K562 (cell line): Measurements from ENCODE around the gene SLC35G6. TPM values are rescaled to one million over a fixed set of nuclear protein-coding genes. Genes with fewer than 3 reads are reported as not detected.
A peak's percentile ranks its signal among the peaks of the same experiment; 100 is the strongest.

Source experiments
- BHLHE40 ChIP-seq: IDR thresholded peaks from 2 replicates; pipeline ENCODE4 v1.6.1; 2011; ENCODE audit warnings: low read length, improper control_type of control experiment
- HDAC6 ChIP-seq: IDR thresholded peaks from 2 replicates; pipeline ENCODE4 v1.6.1; 2012; ENCODE audit warnings: low read depth, mild to moderate bottlenecking, control low read depth, inconsistent platforms, low read length, moderate library complexity
- MTF1 ChIP-seq: fragments of 250-450 bp; sonication (Bioruptor Pico); IDR thresholded peaks from 2 replicates; pipeline ENCODE4 v1.9.0; 2021; ENCODE audit warnings: moderate library complexity, mild to moderate bottlenecking, inconsistent platforms, borderline replicate concordance
- SNIP1 ChIP-seq: fragments of 450-650 bp; IDR thresholded peaks from 2 replicates; pipeline ENCODE4 v1.7.1; 2017; ENCODE audit warnings: low read depth, mild to moderate bottlenecking
- SP2 ChIP-seq: IDR thresholded peaks from 2 replicates; pipeline ENCODE4 v1.6.1; 2011; ENCODE audit warnings: mild to moderate bottlenecking, low read depth, low read length, moderate library complexity; ENCODE audit not compliant: poor library complexity, severe bottlenecking; ENCODE audit errors: extremely low read depth
- WHSC1 ChIP-seq: IDR thresholded peaks from one replicate; pipeline ENCODE4 v1.6.1; 2012; ENCODE audit warnings: low read length, control low read depth, inconsistent platforms
- ZFPM2 ChIP-seq: fragments of 250-450 bp; sonication (Bioruptor Pico); IDR thresholded peaks from 2 replicates; pipeline ENCODE4 v1.5.1; 2022; ENCODE audit warnings: mild to moderate bottlenecking
- ZZZ3 ChIP-seq: fragments of 450-650 bp; IDR thresholded peaks from 2 replicates; pipeline ENCODE4 v1.6.1; 2016; ENCODE audit warnings: antibody characterized with exemption, mild to moderate bottlenecking, moderate library complexity
- polyA plus RNA-seq, 8 experiments: library from polyadenylated mRNA; depleted of rRNA in 4 of 8; stranded (reverse) in 5 of 8; unstranded in 3 of 8; fragments of >200 nt; fragmentation: Nextera tagmentation in 2 of 8; fragmentation: Illumina TruSeq in 1 of 8; extraction: Ambion mirVana in 2 of 8; extraction: Trizol in 1 of 8; gene quantifications; 2 replicates each; pipeline versions ENCODE4 v1.2.1 to v1.2.3, GENCODE V29; 2011 to 2014; ENCODE audit warnings: inconsistent platforms in 1 of 8, missing spikeins in 1 of 8
- total RNA-seq, 7 experiments: library from RNA; depleted of rRNA in 6 of 7; stranded (reverse); fragments of >200 nt in 6 of 7; fragmentation: Illumina TruSeq in 2 of 7; extraction: Trizol in 2 of 7; gene quantifications; 2 replicates each; pipeline versions ENCODE4 v1.2.1 to v1.2.3, GENCODE V29; 2011 to 2021; ENCODE audit warnings: low replicate concordance in 1 of 7
- TF ChIP-seq, protein P1 (sequence below): fragments of 450-650 bp; IDR thresholded peaks from 2 replicates; pipeline ENCODE4 v1.6.1; 2016; ENCODE audit warnings: mild to moderate bottlenecking, moderate library complexity
- TF ChIP-seq, protein P2 (sequence below), 3 experiments: IDR thresholded peaks in 2 of 3; conservative IDR thresholded peaks in 1 of 3; 2 replicates each; pipeline ENCODE4 v1.5.1; 2011 to 2012; ENCODE audit warnings: low read length in 3 of 3, mild to moderate bottlenecking in 3 of 3, control low read depth in 2 of 3, improper control_type of control experiment in 1 of 3, inconsistent platforms in 1 of 3, low read depth in 1 of 3, mixed read lengths in 1 of 3, moderate library complexity in 1 of 3; ENCODE audit not compliant: insufficient read depth in 2 of 3
- TF ChIP-seq, protein P3 (sequence below): sonication (generic); IDR thresholded peaks from 2 replicates; pipeline ENCODE4 v1.6.1; 2016

Gene SLC35G6
- total and polyA plus RNA-seq, 9 of the 15 experiments (the other 6 are each of a cell fraction or from before 2014, with no cell fraction given): not detected

DNA sequence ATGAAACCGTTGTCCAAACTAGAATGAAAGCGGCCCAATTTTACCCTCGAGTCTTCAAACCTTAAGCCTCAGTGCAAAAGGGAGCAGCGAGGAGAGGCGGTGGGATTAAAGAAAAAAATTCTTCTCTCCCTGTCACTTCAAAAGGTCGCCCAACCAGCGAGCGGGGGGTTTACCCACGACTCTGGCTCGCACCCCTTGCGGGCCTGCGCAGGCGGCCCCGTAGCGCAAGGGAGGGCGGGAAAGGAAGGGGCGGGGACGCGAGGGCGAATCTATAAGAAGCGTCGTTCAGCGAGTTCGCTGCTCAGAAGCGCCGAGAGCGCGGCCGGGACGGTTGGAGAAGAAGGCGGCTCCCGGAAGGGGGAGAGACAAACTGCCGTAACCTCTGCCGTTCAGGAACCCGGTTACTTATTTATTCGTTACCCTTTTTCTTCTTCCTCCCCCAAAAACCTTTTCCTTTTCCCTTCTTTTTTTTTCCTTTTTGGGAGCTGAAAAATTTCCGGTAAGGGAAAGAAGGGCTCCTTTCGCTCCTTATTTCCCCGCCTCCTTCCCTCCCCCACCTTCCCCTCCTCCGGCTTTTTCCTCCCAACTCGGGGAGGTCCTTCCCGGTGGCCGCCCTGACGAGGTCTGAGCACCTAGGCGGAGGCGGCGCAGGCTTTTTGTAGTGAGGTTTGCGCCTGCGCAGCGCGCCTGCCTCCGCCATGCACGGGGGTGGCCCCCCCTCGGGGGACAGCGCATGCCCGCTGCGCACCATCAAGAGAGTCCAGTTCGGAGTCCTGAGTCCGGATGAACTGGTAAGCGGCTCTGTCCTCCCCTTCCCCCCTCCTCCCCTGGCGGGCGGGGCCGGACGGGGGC, 3.0 kb downstream of the SLC35G6 start, which contains the start of gene POLR2A (continued):
- TF ChIP-seq, protein P1, sequence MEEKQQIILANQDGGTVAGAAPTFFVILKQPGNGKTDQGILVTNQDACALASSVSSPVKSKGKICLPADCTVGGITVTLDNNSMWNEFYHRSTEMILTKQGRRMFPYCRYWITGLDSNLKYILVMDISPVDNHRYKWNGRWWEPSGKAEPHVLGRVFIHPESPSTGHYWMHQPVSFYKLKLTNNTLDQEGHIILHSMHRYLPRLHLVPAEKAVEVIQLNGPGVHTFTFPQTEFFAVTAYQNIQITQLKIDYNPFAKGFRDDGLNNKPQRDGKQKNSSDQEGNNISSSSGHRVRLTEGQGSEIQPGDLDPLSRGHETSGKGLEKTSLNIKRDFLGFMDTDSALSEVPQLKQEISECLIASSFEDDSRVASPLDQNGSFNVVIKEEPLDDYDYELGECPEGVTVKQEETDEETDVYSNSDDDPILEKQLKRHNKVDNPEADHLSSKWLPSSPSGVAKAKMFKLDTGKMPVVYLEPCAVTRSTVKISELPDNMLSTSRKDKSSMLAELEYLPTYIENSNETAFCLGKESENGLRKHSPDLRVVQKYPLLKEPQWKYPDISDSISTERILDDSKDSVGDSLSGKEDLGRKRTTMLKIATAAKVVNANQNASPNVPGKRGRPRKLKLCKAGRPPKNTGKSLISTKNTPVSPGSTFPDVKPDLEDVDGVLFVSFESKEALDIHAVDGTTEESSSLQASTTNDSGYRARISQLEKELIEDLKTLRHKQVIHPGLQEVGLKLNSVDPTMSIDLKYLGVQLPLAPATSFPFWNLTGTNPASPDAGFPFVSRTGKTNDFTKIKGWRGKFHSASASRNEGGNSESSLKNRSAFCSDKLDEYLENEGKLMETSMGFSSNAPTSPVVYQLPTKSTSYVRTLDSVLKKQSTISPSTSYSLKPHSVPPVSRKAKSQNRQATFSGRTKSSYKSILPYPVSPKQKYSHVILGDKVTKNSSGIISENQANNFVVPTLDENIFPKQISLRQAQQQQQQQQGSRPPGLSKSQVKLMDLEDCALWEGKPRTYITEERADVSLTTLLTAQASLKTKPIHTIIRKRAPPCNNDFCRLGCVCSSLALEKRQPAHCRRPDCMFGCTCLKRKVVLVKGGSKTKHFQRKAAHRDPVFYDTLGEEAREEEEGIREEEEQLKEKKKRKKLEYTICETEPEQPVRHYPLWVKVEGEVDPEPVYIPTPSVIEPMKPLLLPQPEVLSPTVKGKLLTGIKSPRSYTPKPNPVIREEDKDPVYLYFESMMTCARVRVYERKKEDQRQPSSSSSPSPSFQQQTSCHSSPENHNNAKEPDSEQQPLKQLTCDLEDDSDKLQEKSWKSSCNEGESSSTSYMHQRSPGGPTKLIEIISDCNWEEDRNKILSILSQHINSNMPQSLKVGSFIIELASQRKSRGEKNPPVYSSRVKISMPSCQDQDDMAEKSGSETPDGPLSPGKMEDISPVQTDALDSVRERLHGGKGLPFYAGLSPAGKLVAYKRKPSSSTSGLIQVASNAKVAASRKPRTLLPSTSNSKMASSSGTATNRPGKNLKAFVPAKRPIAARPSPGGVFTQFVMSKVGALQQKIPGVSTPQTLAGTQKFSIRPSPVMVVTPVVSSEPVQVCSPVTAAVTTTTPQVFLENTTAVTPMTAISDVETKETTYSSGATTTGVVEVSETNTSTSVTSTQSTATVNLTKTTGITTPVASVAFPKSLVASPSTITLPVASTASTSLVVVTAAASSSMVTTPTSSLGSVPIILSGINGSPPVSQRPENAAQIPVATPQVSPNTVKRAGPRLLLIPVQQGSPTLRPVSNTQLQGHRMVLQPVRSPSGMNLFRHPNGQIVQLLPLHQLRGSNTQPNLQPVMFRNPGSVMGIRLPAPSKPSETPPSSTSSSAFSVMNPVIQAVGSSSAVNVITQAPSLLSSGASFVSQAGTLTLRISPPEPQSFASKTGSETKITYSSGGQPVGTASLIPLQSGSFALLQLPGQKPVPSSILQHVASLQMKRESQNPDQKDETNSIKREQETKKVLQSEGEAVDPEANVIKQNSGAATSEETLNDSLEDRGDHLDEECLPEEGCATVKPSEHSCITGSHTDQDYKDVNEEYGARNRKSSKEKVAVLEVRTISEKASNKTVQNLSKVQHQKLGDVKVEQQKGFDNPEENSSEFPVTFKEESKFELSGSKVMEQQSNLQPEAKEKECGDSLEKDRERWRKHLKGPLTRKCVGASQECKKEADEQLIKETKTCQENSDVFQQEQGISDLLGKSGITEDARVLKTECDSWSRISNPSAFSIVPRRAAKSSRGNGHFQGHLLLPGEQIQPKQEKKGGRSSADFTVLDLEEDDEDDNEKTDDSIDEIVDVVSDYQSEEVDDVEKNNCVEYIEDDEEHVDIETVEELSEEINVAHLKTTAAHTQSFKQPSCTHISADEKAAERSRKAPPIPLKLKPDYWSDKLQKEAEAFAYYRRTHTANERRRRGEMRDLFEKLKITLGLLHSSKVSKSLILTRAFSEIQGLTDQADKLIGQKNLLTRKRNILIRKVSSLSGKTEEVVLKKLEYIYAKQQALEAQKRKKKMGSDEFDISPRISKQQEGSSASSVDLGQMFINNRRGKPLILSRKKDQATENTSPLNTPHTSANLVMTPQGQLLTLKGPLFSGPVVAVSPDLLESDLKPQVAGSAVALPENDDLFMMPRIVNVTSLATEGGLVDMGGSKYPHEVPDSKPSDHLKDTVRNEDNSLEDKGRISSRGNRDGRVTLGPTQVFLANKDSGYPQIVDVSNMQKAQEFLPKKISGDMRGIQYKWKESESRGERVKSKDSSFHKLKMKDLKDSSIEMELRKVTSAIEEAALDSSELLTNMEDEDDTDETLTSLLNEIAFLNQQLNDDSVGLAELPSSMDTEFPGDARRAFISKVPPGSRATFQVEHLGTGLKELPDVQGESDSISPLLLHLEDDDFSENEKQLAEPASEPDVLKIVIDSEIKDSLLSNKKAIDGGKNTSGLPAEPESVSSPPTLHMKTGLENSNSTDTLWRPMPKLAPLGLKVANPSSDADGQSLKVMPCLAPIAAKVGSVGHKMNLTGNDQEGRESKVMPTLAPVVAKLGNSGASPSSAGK: no peak
- TF ChIP-seq, protein P2, sequence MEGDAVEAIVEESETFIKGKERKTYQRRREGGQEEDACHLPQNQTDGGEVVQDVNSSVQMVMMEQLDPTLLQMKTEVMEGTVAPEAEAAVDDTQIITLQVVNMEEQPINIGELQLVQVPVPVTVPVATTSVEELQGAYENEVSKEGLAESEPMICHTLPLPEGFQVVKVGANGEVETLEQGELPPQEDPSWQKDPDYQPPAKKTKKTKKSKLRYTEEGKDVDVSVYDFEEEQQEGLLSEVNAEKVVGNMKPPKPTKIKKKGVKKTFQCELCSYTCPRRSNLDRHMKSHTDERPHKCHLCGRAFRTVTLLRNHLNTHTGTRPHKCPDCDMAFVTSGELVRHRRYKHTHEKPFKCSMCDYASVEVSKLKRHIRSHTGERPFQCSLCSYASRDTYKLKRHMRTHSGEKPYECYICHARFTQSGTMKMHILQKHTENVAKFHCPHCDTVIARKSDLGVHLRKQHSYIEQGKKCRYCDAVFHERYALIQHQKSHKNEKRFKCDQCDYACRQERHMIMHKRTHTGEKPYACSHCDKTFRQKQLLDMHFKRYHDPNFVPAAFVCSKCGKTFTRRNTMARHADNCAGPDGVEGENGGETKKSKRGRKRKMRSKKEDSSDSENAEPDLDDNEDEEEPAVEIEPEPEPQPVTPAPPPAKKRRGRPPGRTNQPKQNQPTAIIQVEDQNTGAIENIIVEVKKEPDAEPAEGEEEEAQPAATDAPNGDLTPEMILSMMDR (IDR thresholded peaks at IDR 0.05 in 2 of 3, conservative IDR thresholded peaks at IDR 0.05 in 1 of 3; ENCODE audit: insufficient read depth in 2 of 3, low read depth in 1 of 3, low read length in 3 of 3): no peak
- TF ChIP-seq WHSC1 (no peak), MTF1 (CRISPR knock-in tag) (no peak), SNIP1 (no peak), ZFPM2 (CRISPR knock-in tag) (no peak), HDAC6 (no peak), ZZZ3 (no peak), BHLHE40 (peak; percentile 52), SP2 (no peak)
- TF ChIP-seq, protein P3, sequence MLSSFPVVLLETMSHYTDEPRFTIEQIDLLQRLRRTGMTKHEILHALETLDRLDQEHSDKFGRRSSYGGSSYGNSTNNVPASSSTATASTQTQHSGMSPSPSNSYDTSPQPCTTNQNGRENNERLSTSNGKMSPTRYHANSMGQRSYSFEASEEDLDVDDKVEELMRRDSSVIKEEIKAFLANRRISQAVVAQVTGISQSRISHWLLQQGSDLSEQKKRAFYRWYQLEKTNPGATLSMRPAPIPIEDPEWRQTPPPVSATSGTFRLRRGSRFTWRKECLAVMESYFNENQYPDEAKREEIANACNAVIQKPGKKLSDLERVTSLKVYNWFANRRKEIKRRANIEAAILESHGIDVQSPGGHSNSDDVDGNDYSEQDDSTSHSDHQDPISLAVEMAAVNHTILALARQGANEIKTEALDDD: no peak; the same call in 1 of the 2 replicates
